ENCODE results near the gene CEACAM4. TPM values are rescaled to one million over a fixed set of nuclear protein-coding genes. Genes with fewer than 3 reads are reported as not detected.
"Not testable (repeated sequence)": the region's sequence is repeated elsewhere in the genome, so short reads cannot be mapped to it uniquely, and the experiment has no call there.

CEACAM4 gene
- total and polyA plus RNA-seq, 3 donors from 2014 or later: 0.47 to 1.7 TPM; not detected in 1

DNA sequence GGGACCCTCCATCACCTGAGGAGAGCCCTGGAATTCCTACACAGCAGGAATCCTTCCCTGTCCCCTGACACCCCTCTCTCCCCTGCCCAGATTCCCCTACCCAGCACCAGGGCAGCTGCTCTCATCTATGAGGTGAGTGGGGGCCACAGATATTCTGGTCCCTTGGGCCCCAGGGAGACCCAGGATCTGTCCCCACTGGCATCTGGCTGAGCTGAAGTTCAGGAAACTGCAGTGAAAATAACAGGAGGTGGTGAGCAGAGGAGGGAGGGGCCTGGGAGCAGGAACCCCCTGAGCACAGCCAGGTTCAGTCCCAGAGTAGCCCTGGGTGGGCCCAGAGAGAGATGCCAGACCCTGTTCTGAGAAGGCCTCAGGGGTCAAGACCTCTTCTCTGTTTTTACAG lies 40.8 kb downstream of the CEACAM4 start:
- TF ChIP-seq, protein P1, sequence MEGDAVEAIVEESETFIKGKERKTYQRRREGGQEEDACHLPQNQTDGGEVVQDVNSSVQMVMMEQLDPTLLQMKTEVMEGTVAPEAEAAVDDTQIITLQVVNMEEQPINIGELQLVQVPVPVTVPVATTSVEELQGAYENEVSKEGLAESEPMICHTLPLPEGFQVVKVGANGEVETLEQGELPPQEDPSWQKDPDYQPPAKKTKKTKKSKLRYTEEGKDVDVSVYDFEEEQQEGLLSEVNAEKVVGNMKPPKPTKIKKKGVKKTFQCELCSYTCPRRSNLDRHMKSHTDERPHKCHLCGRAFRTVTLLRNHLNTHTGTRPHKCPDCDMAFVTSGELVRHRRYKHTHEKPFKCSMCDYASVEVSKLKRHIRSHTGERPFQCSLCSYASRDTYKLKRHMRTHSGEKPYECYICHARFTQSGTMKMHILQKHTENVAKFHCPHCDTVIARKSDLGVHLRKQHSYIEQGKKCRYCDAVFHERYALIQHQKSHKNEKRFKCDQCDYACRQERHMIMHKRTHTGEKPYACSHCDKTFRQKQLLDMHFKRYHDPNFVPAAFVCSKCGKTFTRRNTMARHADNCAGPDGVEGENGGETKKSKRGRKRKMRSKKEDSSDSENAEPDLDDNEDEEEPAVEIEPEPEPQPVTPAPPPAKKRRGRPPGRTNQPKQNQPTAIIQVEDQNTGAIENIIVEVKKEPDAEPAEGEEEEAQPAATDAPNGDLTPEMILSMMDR (IDR thresholded peaks at IDR 0.05): no peak
- no peak for TF ChIP-seq POLR2A (IDR thresholded peaks at IDR 0.05)
- Histone ChIP-seq H3K36me3 (ENCODE audit: low read depth, missing control alignments) (no peaks in the 10 kb centered on the region), H3K27me3 (no peaks in the 10 kb centered on the region), H3K4me1 (no peaks in the 10 kb centered on the region), H3K9me3 (no peaks in the 10 kb centered on the region), H3K27ac (no peak overlapping the region), H3K4me3 (no peak overlapping the region)
- no peak for DNase-seq
- intact Hi-C loops (cut with DNase I; ENCODE audit: low total_unique reads): no loop called here

DNA sequence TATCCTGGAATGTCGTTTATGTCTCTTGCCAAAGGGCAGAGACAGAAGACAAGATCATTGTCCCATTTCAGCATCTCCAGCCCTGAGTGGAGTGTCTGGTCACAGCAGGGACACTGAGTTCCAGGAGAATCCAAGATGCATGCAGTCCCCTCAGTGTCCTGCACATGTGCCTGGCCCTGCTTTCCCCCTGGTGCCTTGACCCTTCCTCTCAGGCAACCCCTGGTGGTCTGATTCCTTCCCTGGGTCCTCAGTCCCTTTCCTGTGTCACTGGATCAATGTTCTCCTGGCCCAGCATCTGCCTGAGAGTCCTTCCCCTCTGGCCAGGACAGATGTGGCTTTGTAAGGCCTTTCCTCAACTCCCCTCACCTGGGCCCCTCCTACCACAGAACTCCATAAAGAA lies 41.9 kb downstream of the CEACAM4 start:
- Histone ChIP-seq H3K4me1 (no peaks in the 10 kb centered on the region), H3K9me3 (no peaks in the 10 kb centered on the region), H3K27ac (no peak overlapping the region), H3K4me3 (no peak overlapping the region), H3K27me3 (no peaks in the 10 kb centered on the region), H3K36me3 (ENCODE audit: low read depth, missing control alignments) (no peaks in the 10 kb centered on the region)
- intact Hi-C loops (cut with DNase I; ENCODE audit: low total_unique reads): no loop called here
- no peak for TF ChIP-seq POLR2A (IDR thresholded peaks at IDR 0.05)
- TF ChIP-seq, protein P1 (IDR thresholded peaks at IDR 0.05): no peak
- DNase-seq: no peak
- WGBS, 2 donors: 75 to 86% methylated on average over 1 of the region's 1 CpG

DNA sequence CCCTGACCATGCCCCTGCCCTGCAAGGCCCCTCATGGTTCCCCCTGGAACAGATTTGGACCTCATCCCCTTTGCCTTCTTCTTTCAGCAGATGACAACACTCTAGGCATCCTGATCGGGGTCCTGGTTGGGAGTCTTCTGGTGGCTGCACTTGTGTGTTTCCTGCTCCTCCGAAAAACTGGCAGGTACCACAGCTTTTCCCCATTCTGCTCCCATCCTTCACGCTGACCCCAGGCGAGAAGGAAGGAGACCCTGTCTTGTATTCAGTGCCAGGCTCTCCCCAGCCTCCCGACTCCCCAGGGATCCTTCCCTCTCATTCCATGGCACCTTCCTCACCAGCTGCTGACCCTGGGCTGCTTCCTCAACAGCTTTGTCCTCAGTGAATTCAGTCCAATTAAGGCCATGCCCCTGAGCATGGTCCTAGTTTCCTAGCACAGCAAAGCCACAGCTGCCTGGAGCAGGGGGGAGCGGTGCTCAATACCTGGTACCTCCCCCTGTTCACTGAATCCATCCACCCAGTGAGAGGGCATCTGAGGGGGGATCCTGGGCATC lies 42.5 kb downstream of the CEACAM4 start:
- Histone ChIP-seq H3K36me3 (ENCODE audit: low read depth, missing control alignments) (no peaks in the 10 kb centered on the region), H3K27ac (no peak overlapping the region), H3K27me3 (no peaks in the 10 kb centered on the region), H3K4me3 (no peak overlapping the region), H3K9me3 (no peaks in the 10 kb centered on the region), H3K4me1 (no peaks in the 10 kb centered on the region)
- WGBS, 2 donors: 60 to 83% methylated on average over 6 of the region's 6 CpGs
- intact Hi-C loops (cut with DNase I; ENCODE audit: low total_unique reads): no loop called here
- TF ChIP-seq, protein P1 (IDR thresholded peaks at IDR 0.05): no peak
- no peak for TF ChIP-seq POLR2A (IDR thresholded peaks at IDR 0.05)
- DNase-seq: no peak

DNA sequence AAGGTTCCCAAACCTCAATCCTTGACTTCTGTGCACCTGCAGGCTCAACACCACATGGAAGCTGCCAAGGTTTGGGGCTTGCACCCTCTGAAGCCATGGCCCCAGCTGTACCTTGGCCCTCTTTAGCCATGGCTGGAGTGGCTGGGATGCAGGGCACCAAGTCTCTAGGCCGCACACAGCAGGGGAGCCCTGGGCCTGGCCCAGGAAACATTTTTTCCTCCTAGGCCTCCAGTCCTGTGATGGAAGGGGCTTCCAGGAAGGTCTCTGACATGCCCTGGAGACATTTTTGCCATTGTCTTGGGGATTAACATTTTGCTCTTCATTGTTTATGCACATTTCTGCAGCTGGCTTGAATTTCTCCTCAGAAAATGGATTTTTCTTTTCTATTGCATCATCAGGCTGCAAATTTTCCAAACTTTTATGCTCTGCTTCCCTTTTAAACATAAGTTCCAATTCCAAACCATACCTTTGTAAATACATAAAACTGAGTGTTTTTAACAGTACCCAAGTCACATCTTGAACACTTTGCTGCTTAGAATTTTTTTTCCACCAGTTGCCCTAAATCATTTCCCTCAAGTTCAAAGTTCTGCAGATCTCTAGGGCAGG lies 44.2 kb downstream of the CEACAM4 start:
- H3K27ac ChIP-seq, H3K27me3 ChIP-seq: not testable (repeated sequence)
- 88 to 100% methylated on average over 1 of the region's 1 CpG for WGBS, 2 donors

DNA sequence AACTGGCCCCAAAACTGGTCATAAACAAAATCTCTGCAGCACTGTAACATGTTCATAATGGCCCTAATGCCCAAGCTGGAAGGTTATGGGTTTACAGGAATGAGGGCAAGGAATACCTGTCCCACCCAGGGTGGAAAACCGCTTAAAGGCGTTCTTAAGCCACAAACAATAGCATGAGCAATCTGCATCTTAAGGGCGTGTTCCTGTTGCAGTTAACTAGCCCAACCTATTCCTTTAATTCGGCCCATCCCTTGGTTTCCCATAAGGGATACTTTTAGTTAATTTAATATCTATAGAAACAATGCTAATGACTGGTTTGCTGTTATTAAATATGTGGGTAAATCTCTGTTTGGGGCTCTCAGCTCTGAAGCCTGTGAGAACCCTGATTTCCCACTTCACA lies 45.8 kb downstream of the CEACAM4 start:
- H3K9me3 ChIP-seq; H3K4me1 ChIP-seq; H3K4me3 ChIP-seq; DNase-seq; H3K36me3 ChIP-seq (ENCODE audit: low read depth, missing control alignments); H3K27me3 ChIP-seq; H3K27ac ChIP-seq; intact Hi-C loops (cut with DNase I; ENCODE audit: low total_unique reads): not testable (repeated sequence)
- WGBS, 2 donors: 71 to 72% methylated on average over 4 of the region's 4 CpGs

More for the DNA sequence above, 44.2 kb downstream of the CEACAM4 start:
- H3K4me1 ChIP-seq; H3K9me3 ChIP-seq; intact Hi-C loops (cut with DNase I; ENCODE audit: low total_unique reads); DNase-seq; H3K36me3 ChIP-seq (ENCODE audit: low read depth, missing control alignments); H3K4me3 ChIP-seq: not testable (repeated sequence)

DNA sequence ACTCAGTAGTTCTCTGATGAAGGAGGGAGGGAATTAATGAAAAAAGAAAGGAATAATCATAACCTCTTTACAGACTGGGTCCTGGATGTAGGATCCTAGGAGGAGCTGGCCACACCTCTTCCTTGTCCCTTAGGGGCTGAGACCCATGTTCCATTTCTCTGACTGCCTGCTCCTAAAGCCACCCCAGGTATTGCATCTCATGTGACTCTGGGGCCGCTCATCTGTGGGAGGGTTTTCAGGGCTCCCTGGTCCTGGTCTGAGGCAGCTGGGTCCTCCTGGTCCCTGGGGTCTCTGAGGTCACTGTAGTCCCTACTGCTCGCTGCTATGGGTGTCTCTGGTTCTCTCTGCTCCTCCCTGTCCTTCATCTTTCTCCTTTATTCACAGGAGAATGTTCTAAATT lies 48.0 kb downstream of the CEACAM4 start:
- Histone ChIP-seq H3K4me3 (no peak overlapping the region), H3K9me3 (no peaks in the 10 kb centered on the region), H3K27ac (no peak overlapping the region), H3K4me1 (no peaks in the 10 kb centered on the region), H3K36me3 (ENCODE audit: low read depth, missing control alignments) (no peaks in the 10 kb centered on the region), H3K27me3 (no peaks in the 10 kb centered on the region)
- WGBS, 2 donors: 60 to 68% methylated on average over 1 to 2 of the region's 2 CpGs
- intact Hi-C loops (cut with DNase I; ENCODE audit: low total_unique reads): loop anchor here (10.0 kb wide), 1 partner anchor 134 kb away; the partner anchor contains the start of gene ERICH4
- TF ChIP-seq, protein P1 (IDR thresholded peaks at IDR 0.05): no peak
- no peak for TF ChIP-seq POLR2A (IDR thresholded peaks at IDR 0.05)
- DNase-seq: no peak

Measured in testis (tissue), 3 donors.